HG02610 (cell line): ENCODE results near the gene TMUB1.

Experiments used
- ATAC-seq: cut with Tn5 transposase; IDR thresholded peaks from one replicate; pipeline ENCODE4 v1.9.1; 2021; ENCODE audit warnings: mild to moderate bottlenecking, moderate library complexity; ENCODE audit not compliant: unreplicated experiment

TMUB1 gene

GRCh38 chr7:151083071-151083823 lies at the start of gene TMUB1:
Gene TMUB1 (minus strand): TSS chr7:151083493. CDS start chr7:151082563, 930 bp downstream.
- ATAC-seq: peak; percentile 42

GRCh38 chr7:151132461-151133205 lies 49.3 kb upstream of the TMUB1 start:
- no peak for ATAC-seq

GRCh38 chr7:151131592-151132293 lies 48.5 kb upstream of the TMUB1 start:
- no peak for ATAC-seq

- ATAC-seq: no peak
These were observed 47.9 kb upstream of the TMUB1 start for GRCh38 chr7:151131224-151131591.

- no peak for ATAC-seq
These were observed 47.5 kb upstream of the TMUB1 start for GRCh38 chr7:151130741-151131157.

GRCh38 chr7:151129960-151130591 lies 46.8 kb upstream of the TMUB1 start:
- no peak for ATAC-seq

- ATAC-seq: no peak
These were observed 46.0 kb upstream of the TMUB1 start for GRCh38 chr7:151129117-151129959.

- no peak for ATAC-seq
These were observed 45.4 kb upstream of the TMUB1 start for GRCh38 chr7:151128716-151129115.

- ATAC-seq: no peak
These were observed 44.9 kb upstream of the TMUB1 start for GRCh38 chr7:151128144-151128543.

- no peak for ATAC-seq
These were observed 43.3 kb upstream of the TMUB1 start for GRCh38 chr7:151126491-151127137.

- ATAC-seq: no peak
These were observed 42.7 kb upstream of the TMUB1 start for GRCh38 chr7:151125846-151126481.

GRCh38 chr7:151125470-151125845 lies 42.2 kb upstream of the TMUB1 start:
- ATAC-seq: no peak

GRCh38 chr7:151124899-151125399 lies 41.7 kb upstream of the TMUB1 start:
- no peak for ATAC-seq

- ATAC-seq: no peak
These were observed 41.2 kb upstream of the TMUB1 start for GRCh38 chr7:151124481-151124880.

- peak; percentile 70 for ATAC-seq
These were observed 40.6 kb upstream of the TMUB1 start for GRCh38 chr7:151123822-151124464.

GRCh38 chr7:151123158-151123821 lies 40.0 kb upstream of the TMUB1 start:
- ATAC-seq: no peak

- ATAC-seq: no peak
These were observed 39.5 kb upstream of the TMUB1 start for GRCh38 chr7:151122796-151123157.

- no peak for ATAC-seq
These were observed 39.0 kb upstream of the TMUB1 start for GRCh38 chr7:151122276-151122675.
